SJSA1 (cell line): ENCODE results near the gene ANGPT4. TPM values are rescaled to one million over a fixed set of nuclear protein-coding genes. Genes with fewer than 3 reads are reported as not detected.

Experiments
- DNase-seq, 2 experiments: peaks; one replicate each; pipeline ENCODE4 v3.0.0-alpha.2; 2015 to 2020; ENCODE audit warnings: low spot score in 2 of 2, low read depth in 1 of 2
- H3K27ac ChIP-seq: fragments of 250-450 bp; sonication (Bioruptor Pico); 2 replicates; pipeline ENCODE4 v1.5.1; 2020; ENCODE audit warnings: mild to moderate bottlenecking, moderate library complexity
- H3K27me3 ChIP-seq: fragments of 250-450 bp; sonication (Bioruptor Pico); replicated peaks from 2 replicates; pipeline ENCODE4 v1.5.1; 2020; ENCODE audit warnings: mild to moderate bottlenecking, moderate library complexity
- H3K36me3 ChIP-seq: fragments of 250-450 bp; sonication (Bioruptor Pico); 2 replicates; pipeline ENCODE4 v1.5.1; 2020; ENCODE audit warnings: mild to moderate bottlenecking
- H3K4me1 ChIP-seq: fragments of 250-450 bp; sonication (Bioruptor Pico); replicated peaks from 2 replicates; pipeline ENCODE4 v1.6.1; 2021; ENCODE audit warnings: mild to moderate bottlenecking
- H3K4me3 ChIP-seq: fragments of 250-450 bp; sonication (Bioruptor Pico); 2 replicates; pipeline ENCODE4 v1.5.1; 2020; ENCODE audit warnings: mild to moderate bottlenecking
- H3K9me3 ChIP-seq: fragments of 250-450 bp; sonication (Bioruptor Pico); replicated peaks from 2 replicates; pipeline ENCODE4 v1.5.1; 2020; ENCODE audit warnings: mild to moderate bottlenecking
- total RNA-seq: library from RNA; depleted of rRNA; stranded (reverse); fragments of >200 nt; shearing (Covaris generic); gene quantifications from 2 replicates; pipeline ENCODE4 v1.2.3, GENCODE V29; 2014; rRNA removed

The ANGPT4 gene
- total RNA-seq, 1 experiment from 2014 or later: not detected

DNA sequence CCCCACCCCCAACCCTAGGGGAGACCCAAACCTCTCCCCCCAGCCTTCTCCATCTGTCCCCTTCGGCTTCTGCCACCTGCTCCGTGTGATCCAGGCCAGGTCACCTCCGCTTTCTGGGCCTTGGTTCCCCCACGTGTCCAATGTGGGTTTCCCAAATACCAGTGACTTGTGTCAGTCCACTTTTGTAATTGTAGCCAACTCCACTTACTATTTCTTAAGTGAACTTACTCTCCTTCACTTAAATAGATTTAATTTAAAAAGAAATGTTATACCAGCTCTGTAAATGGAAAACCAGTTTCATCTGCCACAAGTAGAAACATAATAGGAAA is 92.6 kb downstream of the ANGPT4 start:
- H3K4me3 ChIP-seq: no peak overlapping the region
- H3K4me1 ChIP-seq: no peaks in the 10 kb centered on the region
- no peak overlapping the region for H3K27ac ChIP-seq
- DNase-seq: no peak
- H3K27me3 ChIP-seq: no peaks in the 10 kb centered on the region
- no peaks in the 10 kb centered on the region for H3K36me3 ChIP-seq
- H3K9me3 ChIP-seq: no peaks in the 10 kb centered on the region

DNA sequence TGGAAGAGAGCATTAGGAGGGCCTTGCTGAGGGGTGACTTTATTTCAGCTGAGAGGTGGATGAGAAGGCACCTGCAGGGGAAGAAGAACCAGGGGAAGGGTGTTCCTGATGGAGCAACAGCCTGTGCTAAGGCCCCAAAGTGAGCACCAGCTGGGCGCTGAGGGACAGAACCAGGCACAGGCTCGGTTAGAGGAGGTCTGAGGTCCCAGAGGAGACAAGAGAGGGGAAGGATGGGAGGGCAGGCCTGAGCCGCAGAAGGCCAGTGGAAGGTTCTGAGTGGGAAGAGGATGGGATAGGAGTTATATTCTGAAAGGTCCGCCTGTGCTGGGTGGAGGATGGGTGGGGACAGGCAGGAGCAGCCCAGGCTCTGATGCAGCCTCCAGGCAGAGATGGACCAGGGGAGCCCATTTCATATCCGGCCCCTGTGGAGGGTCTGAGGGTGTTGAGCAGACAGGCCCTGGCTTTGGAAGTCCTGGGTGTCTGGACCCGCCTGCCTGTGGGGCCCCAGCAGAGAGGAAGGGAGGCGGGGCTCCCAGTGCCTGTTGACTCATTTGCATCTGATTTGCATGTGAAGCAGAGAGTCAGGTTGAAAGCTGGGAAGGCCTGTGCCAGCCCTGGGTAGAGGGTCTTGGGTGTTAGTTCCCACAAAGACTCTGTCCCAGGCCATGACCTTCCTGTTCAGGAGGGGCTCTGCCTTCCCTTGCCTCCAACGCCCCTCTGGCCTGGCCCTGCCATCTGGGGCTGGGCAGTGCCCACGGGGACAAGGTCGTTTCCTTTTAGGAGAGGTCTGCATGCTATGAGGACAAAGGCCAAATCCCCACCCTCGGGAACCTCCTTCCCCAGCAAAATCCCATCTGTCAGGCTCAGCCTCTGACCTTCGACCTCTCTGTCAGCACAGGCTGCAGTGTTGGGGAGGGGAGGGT is 93.2 kb downstream of the ANGPT4 start:
- no peaks in the 10 kb centered on the region for H3K36me3 ChIP-seq
- H3K27ac ChIP-seq: no peak overlapping the region
- no peaks in the 10 kb centered on the region for H3K27me3 ChIP-seq
- DNase-seq: no peak
- no peaks in the 10 kb centered on the region for H3K4me1 ChIP-seq
- H3K4me3 ChIP-seq: no peak overlapping the region
- H3K9me3 ChIP-seq: no peaks in the 10 kb centered on the region

DNA sequence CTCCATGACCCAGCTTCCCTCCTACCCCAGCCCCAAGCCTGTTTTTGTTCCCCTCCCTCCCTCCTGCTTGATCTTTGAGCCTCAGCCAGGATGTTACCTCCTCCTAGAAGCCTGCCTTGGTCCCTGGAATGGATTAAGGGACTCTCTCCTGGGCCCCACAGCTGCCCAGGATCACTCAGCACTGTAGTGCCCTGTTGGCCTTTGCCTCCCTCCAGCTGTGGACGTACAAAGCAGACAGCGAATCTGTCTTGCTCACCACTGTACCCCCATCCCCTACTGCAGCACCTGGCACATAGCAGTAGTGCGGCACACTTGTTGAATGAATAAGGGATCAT is 94.4 kb downstream of the ANGPT4 start:
- no peak for DNase-seq
- Histone ChIP-seq H3K4me1 (no peaks in the 10 kb centered on the region), H3K36me3 (no peaks in the 10 kb centered on the region), H3K9me3 (no peaks in the 10 kb centered on the region), H3K4me3 (no peak overlapping the region), H3K27ac (no peak overlapping the region), H3K27me3 (no peaks in the 10 kb centered on the region)

DNA sequence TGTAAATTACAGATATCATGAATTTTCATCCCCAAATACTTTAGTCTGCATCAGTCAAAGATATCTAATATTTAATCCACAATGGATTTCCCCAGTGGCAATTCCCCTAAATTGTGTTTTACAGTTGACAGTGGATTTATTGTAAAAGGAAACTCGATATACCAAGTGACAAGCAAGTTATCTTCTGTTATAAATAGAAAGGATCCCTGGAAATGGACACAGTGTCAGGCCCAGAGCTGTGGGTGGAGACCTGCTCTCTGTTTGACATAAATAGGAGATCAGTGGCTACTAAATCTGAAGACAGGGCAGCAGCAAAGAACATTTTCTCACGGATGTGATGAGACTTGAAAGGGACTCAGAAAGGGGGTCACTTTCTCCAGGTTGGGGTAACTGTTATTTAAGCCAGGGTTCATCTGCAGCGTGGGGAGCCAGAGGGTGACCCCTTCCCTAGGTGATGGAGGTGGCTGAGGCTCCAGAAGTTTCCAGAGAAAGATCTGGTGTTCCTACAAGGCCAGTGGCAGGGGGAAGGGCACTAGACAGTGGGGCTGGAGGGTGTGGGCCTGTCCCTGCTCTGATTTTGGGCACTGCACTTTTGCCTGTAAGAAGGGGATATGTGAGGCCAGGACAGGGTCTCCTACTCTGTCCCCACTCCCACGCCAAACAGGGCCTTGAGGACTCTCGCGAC is 94.9 kb downstream of the ANGPT4 start:
- H3K4me1 ChIP-seq: no peaks in the 10 kb centered on the region
- H3K27me3 ChIP-seq: no peaks in the 10 kb centered on the region
- H3K36me3 ChIP-seq: no peaks in the 10 kb centered on the region
- no peaks in the 10 kb centered on the region for H3K9me3 ChIP-seq
- H3K4me3 ChIP-seq: no peak overlapping the region
- DNase-seq: no peak
- no peak overlapping the region for H3K27ac ChIP-seq

DNA sequence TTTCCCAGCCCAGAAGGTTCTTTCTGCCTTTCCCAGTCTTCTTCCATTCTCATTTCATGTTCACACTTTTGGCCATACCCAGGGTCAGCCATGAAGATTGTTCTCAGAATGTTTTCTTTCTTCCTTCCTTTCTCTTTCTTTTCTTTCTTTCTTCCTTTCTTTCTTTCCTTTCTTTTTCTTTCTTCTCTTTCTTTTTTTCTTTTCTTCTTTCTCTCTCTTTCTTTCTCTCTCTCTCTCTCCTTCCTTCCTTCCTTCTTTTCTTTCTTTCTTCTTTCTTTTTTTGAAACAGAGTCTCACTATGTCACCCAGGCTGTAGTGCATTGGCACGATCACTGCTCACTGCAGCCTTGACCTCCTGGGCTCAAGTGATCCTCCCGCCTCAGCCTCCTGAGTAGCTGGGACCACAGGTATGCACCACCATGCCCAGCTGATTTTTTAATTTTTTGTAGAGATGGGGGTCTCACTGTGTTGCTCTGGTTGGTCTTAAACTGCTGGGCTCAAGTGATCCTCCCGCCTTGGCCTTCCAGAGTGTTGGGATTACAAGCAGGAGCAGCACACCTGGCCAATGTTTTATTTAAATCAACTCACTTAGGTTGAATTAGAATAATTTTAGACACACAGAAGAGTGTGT is 95.7 kb downstream of the ANGPT4 start:
- DNase-seq: no peak
- H3K36me3 ChIP-seq: no peaks in the 10 kb centered on the region
- no peak overlapping the region for H3K27ac ChIP-seq
- H3K4me1 ChIP-seq: no peaks in the 10 kb centered on the region
- no peak overlapping the region for H3K4me3 ChIP-seq
- no peaks in the 10 kb centered on the region for H3K27me3 ChIP-seq
- H3K9me3 ChIP-seq: no peaks in the 10 kb centered on the region

Other genes with a start within 250 kb of the ANGPT4 start
- gene SCRT2, start 240.5 kb downstream of the ANGPT4 start, total RNA-seq: not detected in 2 replicates
- not detected in 2 replicates for gene SLC52A3, start 147.8 kb downstream of the ANGPT4 start, total RNA-seq
- gene FAM110A, start 82.6 kb downstream of the ANGPT4 start, total RNA-seq: 6.4 and 11.5 TPM in 2 replicates
- not detected in 2 replicates for gene RSPO4, start 86.0 kb upstream of the ANGPT4 start, total RNA-seq
- gene PSMF1, start 202.3 kb upstream of the ANGPT4 start, total RNA-seq: 81.0 and 130 TPM in 2 replicates